AG09309 (cell line): ENCODE data around the gene BAG1.

Source experiments
- DNase-seq: peaks from one replicate; pipeline ENCODE4 v3.0.0-alpha.2; 2010; ENCODE audit warnings: low read depth
- H3K4me3 ChIP-seq: 2 replicates; pipeline ENCODE4 v1.5.1; 2011; ENCODE audit warnings: mild to moderate bottlenecking, low read depth, low read length, moderate library complexity; ENCODE audit not compliant: control insufficient read depth
- CTCF ChIP-seq: IDR thresholded peaks from 2 replicates; pipeline ENCODE4 v1.5.1; 2011; ENCODE audit warnings: mild to moderate bottlenecking, low read depth, low read length, inconsistent platforms; ENCODE audit not compliant: insufficient read depth, control insufficient read depth; ENCODE audit errors: missing control alignments

BAG1 gene

GRCh38 chr9:33210006-33210715 is 54.3 kb downstream of the BAG1 start:
- no peak for TF ChIP-seq CTCF
- no peak overlapping the region for H3K4me3 ChIP-seq
- DNase-seq: no peak

DNA sequence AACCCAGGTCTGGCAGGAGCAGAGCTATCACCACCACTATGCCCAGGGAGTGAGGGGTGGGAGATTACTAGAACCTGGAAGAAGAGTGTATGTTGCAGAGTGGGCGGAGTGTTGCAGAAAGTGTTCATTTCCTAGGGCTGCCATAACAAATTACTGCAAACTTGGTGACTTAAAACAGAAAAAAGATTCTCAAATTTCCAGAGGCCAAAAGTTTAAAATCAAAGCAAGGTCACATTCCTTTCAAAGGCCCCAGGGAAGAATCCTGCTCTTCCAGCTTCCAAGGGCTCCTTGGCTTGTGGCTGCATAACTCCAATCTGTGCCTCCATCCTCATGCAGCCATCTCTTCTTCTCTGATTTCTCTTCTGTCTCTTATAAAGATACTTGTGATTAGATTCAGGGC is 55.1 kb downstream of the BAG1 start:
- H3K4me3 ChIP-seq: no peak overlapping the region
- no peak for TF ChIP-seq CTCF
- DNase-seq: no peak

DNA sequence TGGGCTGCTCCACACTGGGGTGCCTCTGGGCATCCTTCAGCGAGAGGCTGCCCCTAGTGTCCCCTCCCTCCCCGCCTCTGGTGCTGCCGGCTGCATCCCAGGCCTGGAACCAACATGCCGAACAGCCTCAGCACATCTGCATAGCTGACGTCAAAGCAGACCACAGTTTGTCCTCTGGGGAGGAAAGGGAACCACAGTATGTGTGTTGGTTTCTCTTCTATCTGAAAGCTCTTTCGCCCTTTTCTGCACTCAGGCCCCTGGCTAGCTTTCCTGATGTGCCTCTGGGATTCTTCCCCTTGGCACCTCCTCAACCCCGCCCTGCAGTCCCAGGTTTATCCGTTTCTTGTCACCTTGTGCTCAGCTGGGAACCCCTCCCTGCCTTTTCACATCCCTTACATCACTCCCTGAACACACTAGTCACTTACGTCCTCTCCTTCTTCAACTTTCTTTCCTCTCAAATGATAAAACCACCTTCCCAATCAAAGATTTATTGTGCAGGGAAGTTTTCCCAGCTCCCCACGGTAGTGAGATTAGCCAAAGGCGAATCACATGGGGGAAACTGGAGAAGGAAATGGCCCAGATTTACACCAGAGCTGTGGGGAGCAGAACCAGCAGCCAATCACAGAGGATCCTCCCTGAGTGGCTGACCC is 61.8 kb downstream of the BAG1 start:
- DNase-seq: no peak
- H3K4me3 ChIP-seq: no peak overlapping the region
- no peak for TF ChIP-seq CTCF
